ENCODE measurements around the gene SUSD5. TPM values are rescaled to one million over a fixed set of nuclear protein-coding genes. Genes with fewer than 3 reads are reported as not detected.
A peak's percentile ranks its signal among the peaks of the same experiment; 100 is the strongest.

Gene SUSD5
- total and polyA plus RNA-seq, 2 of the 13 experiments (the other 11 are each of a cell fraction or from before 2014, with no cell fraction given): not detected

GRCh38 chr3:33153782-33154181 lies 64.8 kb downstream of the SUSD5 start (continued):
- TF ChIP-seq ZNF720 (CRISPR knock-in tag; IDR thresholded peaks at IDR 0.05) (no peak), ZNF644 (CRISPR knock-in tag; IDR thresholded peaks at IDR 0.05; ENCODE audit: low read depth) (no peak), PAX8 (CRISPR knock-in tag; IDR thresholded peaks at IDR 0.05; ENCODE audit: borderline replicate concordance) (no peak), SMC3 (IDR thresholded peaks at IDR 0.05; ENCODE audit: low read length) (no peak), ZNF460 (CRISPR knock-in tag; IDR thresholded peaks at IDR 0.05; ENCODE audit: borderline replicate concordance) (no peak), ZNF124 (CRISPR knock-in tag; IDR thresholded peaks at IDR 0.05) (no peak), NPAS2 (CRISPR knock-in tag; IDR thresholded peaks at IDR 0.05; ENCODE audit: borderline replicate concordance) (no peak), ISX (CRISPR knock-in tag; conservative IDR thresholded peaks at IDR 0.05) (no peak), SP4 (CRISPR knock-in tag; IDR thresholded peaks at IDR 0.05) (no peak), TFDP2 (CRISPR knock-in tag; IDR thresholded peaks at IDR 0.05) (no peak), HOXA9 (CRISPR knock-in tag; IDR thresholded peaks at IDR 0.05; ENCODE audit: borderline replicate concordance) (no peak), SIX1 (CRISPR knock-in tag; IDR thresholded peaks at IDR 0.05; ENCODE audit: borderline replicate concordance) (no peak)

GRCh38 chr3:33152363-33153360 lies 65.9 kb downstream of the SUSD5 start:
- FAIRE-seq (no peak), DNase-seq (ENCODE audit: low spot score) (no peak), ATAC-seq (peak; percentile 38)
- no TSS peak for BruUV-seq (replicated peaks)
- peak; percentile 54; the same call in 1 of the 2 replicates for TF ChIP-seq CREB1 (IDR thresholded peaks at IDR 0.05)
- no peak for TF ChIP-seq CREB1 (CRISPR knock-in tag; IDR thresholded peaks at IDR 0.05)
- TF ChIP-seq ZNF678 (CRISPR knock-in tag; IDR thresholded peaks at IDR 0.05): no peak
- TF ChIP-seq AKAP8 (CRISPR knock-in tag; IDR thresholded peaks at IDR 0.05): no peak
- TF ChIP-seq RBFOX2 (IDR thresholded peaks at IDR 0.05; ENCODE audit: low read depth, low read length): no peak
- TF ChIP-seq ATF7 (IDR thresholded peaks at IDR 0.05): peak; percentile 51; the same call in 1 of the 2 replicates
- TF ChIP-seq ATF7 (CRISPR knock-in tag; IDR thresholded peaks at IDR 0.05): no peak
- no peak for TF ChIP-seq ZFX (CRISPR knock-in tag; IDR thresholded peaks at IDR 0.05; ENCODE audit: low read depth)
- TF ChIP-seq ZNF782 (CRISPR knock-in tag; IDR thresholded peaks at IDR 0.05; ENCODE audit: borderline replicate concordance): no peak
- no peak for TF ChIP-seq ZFP36L2 (CRISPR knock-in tag; IDR thresholded peaks at IDR 0.05)
- no peak for TF ChIP-seq RBAK (CRISPR knock-in tag; IDR thresholded peaks at IDR 0.05)
- no peak overlapping the region for H2AFZ ChIP-seq (ENCODE audit: low read length)
- ChIA-PET POLR2A (no interaction called here), CTCF (ENCODE audit: low intra/inter-chr PET ratio, low total read pairs) (no interaction called here)
- no peaks in the 10 kb centered on the region for H3K79me2 ChIP-seq (ENCODE audit: insufficient read depth, low read length)
- H3K27ac ChIP-seq (ENCODE audit: extremely low read length, insufficient read depth, low read length): no peak overlapping the region
- WGBS (ENCODE audit: low lambda C conversion rate): 52% methylated on average over 14 of the region's 19 CpGs
- no peaks in the 10 kb centered on the region for H3K4me1 ChIP-seq (ENCODE audit: insufficient read depth, low read length)
- H3K27me3 ChIP-seq (ENCODE audit: control insufficient read depth in 1 of 2, insufficient read depth in 2 of 2, low read length in 2 of 2): peaks cover 3 to 5% of the 10 kb centered on the region in 2 experiments; a peak in 2 of 5 replicates
- H3K4me3 ChIP-seq (replicated peaks in 1 of 3; ENCODE audit: insufficient read depth in 1 of 3, low read depth in 2 of 3, low read length in 3 of 3): no peak overlapping the region
- intact Hi-C loops (cut with micrococcal nuclease; ENCODE audit: unreplicated experiment) (no loop called here), in situ Hi-C loops (cut with HindIII; ENCODE audit: extremely low pct_ligation_motif_present, low pct_unique_long_range_greater_than_20kb) (no loop called here)
- no peaks in the 10 kb centered on the region for H3K36me3 ChIP-seq (replicated peaks in 1 of 2; ENCODE audit: control insufficient read depth in 1 of 2, insufficient read depth in 2 of 2, low read length in 2 of 2)
- no peak overlapping the region for H3K9ac ChIP-seq (ENCODE audit: insufficient read depth, low read depth, low read length)
- H3K9me3 ChIP-seq (ENCODE audit: low read length): no peaks in the 10 kb centered on the region
- H3K4me2 ChIP-seq (ENCODE audit: low read depth, low read length): no peak overlapping the region
- H4K20me1 ChIP-seq (ENCODE audit: insufficient read depth, low read length): no peaks in the 10 kb centered on the region
